OCI-LY7 (cell line): ENCODE results near the gene CFAP69.

Experiments used
- CTCF ChIP-seq: fragments of 200-600 bp; sonication (generic); conservative IDR thresholded peaks from 2 replicates; pipeline ENCODE4 v1.5.1; 2014; ENCODE audit warnings: mild to moderate bottlenecking, antibody characterized with exemption, low read length, moderate library complexity, mixed read lengths
- EZH2phosphoT487 ChIP-seq: fragments of 200-600 bp; sonication (generic); IDR thresholded peaks from 2 replicates; pipeline ENCODE4 v1.6.1; 2018; ENCODE audit warnings: low read depth, borderline replicate concordance, mild to moderate bottlenecking, mixed run types, antibody characterized with exemption, low read length, moderate library complexity, mixed read lengths

GRCh38 chr7:90201500-90202195, 43.3 kb upstream of the CFAP69 start:
- TF ChIP-seq CTCF (no peak), EZH2phosphoT487 (no peak)
